NCI-H69 (cell line): ENCODE measurements around the gene OCEL1.
A peak's percentile ranks its signal among the peaks of the same experiment; 100 is the strongest.
"Not testable (repeated sequence)": the region's sequence is repeated elsewhere in the genome, so short reads cannot be mapped to it uniquely, and the experiment has no call there.

Experiments used
- DNase-seq: peaks from one replicate; lab custom pipeline; 2025; lab: John Stamatoyannopoulos, UW

OCEL1 gene, protein sequence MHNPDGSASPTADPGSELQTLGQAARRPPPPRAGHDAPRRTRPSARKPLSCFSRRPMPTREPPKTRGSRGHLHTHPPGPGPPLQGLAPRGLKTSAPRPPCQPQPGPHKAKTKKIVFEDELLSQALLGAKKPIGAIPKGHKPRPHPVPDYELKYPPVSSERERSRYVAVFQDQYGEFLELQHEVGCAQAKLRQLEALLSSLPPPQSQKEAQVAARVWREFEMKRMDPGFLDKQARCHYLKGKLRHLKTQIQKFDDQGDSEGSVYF

DNA sequence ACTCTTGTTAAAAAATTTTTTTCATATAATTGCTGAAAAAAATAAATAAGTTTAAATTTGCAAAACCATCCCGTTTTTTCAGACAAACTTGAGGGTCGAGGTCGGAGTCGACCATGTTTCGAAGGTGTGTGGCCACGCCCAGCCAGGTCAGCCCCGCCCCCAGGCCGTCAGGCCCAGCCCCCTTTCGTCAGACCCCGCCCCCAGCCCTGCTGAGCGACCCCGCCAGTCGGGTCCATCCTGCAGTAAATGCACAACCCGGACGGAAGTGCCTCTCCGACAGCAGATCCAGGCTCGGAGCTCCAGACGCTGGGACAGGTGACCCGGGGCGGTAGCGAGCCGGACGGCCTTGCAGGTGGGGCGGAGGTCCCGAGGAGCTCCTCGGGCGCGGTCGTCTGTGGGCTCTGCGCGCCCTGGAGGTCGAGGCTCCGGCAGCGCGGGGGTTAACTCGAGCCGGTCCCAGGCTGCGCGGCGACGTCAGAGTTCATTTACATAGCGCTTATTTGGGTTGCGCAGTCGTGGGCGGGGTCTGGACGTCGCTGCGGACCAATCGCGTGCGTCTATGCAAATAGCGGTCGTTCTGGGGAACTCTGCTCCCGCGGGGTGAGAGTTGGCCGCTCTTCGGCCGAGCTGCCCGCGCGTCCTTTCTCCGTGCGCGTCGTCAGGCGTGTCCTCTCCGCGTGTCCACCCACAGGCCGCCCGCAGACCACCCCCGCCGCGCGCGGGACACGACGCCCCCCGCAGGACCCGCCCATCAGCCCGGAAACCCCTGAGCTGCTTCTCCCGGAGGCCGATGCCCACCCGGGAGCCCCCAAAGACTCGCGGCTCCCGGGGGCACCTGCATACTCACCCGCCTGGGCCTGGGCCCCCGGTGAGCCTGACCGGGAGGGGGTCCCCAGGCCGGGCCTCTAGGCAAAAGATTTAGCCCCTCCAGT is at the start of gene OCEL1:
OCEL1 (plus strand) TSS at position 225 of the 932 bp plus-strand sequence; CDS start at position 247, 22 bp downstream.
- DNase-seq = peak; percentile 99

DNA sequence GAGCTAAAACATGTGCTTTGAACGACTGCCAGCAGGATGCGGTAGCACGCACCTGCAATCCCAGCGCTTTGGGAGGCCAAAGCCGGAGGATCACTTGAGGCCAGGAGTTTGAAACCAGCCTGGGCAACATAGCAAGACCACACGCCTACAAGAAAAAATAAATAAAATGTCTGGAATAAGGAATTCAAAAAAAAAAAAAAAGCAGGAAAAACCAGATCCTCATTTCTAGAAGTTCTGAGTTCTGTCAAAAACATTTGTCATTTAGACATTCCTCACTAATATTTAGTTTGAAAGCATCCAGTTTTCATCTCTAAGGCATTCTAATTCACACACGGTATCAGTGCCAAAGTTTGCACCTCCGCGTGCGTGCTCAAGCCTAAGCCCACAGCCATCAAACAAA is 47.7 kb upstream of the OCEL1 start:
- DNase-seq = no peak

DNA sequence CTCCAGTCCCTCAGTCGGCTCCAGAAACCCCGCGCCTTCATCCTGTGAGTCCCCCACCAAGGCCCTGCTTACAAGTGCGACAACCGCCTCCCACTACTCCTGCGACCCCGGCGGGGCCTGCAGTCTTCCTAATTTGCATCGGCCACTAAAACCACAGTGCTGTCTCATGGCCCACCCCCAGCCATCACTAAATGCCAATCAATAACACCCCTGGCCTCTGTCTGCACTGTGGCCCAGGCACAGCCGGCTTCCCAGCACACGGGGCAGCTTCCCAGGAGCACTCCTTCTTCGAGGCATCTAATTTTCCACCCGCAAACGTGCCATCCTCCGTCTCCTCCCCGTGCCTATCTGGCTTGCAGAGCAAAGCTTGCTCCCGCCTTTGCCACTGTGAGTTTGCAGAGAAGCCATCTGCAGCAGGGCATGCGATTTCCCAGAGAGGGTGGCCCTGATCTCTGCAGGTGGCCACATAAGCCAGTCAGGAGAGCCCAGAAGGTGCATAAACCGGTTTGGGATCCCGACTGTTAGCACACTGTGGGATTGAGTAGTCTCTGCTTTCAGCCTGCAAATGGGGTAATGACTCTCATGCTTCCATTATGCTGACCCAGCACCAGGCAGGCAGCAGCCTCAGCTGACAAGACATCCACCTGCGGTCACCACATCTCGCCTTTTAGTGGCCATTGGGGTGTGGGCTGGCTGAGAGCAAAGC is 44.9 kb upstream of the OCEL1 start:
- DNase-seq = no peak

DNA sequence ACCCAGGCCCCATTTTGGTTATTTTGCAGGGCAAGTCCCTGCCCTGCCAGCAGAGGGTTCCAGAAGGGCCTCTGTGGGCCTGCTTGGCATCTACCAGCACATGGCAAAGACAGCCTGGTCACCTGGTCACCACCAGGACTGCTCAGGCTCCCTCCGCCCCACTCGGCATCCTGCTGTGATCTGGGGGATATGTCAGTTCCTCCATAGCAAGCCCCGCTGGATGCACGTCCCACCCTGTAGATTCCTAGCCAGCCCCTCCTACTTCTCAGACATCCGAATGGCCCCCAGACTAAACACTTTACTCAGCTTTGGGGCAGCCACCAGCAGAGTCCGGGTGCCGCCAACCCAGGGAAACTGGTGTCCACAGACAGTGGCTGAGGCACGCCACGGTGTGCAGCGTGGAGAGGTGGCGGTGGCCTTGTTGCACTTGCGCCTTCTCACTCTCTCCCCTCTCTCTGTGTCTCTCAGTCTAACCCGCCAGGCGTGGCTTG is 42.7 kb upstream of the OCEL1 start:
- DNase-seq = no peak

DNA sequence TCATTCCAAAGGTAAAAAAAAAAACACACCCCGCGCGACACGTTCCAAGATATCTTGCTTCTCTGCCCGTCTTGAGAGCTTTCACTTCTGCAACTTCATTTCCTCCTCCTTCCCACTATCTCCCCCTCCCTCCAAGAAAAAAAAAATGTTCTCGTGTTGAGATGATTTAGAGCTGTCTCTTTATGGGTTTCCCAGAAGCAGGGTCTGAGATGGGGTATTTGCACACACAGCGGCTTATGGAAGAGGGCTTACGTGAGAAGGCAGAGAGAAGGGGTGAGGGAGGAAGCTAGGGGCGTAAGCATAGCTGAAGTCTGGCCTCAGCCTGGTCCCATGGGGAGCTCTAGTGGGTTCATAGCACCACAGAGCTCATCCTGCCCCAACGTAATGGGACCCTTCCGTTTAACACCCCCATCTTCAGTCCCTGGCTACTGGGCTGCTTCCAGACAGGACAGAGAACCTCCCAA is 42.1 kb upstream of the OCEL1 start:
- no peak for DNase-seq

DNA sequence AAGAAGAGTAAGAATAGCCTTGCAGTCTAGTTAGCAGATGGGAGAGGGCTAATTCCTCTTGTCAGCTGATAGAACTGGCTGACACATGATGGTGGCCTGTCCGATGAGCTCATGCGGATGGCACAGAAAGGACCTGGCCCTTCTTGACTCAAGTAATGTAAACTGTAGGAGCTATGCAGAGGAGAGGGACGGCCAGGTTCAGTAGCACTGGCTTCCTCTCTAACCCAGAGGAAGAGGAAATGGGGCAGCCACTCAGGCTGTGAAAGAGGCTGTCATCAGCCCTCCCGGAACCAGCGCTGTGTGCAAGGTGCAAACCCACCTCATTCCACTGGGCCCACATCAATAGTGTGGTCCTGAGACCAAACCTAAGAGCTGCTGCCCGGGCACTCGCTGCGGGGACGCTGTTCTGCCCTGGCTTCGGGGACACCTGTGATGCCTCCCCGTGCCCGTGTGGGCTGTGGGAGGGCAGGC is 41.6 kb upstream of the OCEL1 start:
- no peak for DNase-seq

DNA sequence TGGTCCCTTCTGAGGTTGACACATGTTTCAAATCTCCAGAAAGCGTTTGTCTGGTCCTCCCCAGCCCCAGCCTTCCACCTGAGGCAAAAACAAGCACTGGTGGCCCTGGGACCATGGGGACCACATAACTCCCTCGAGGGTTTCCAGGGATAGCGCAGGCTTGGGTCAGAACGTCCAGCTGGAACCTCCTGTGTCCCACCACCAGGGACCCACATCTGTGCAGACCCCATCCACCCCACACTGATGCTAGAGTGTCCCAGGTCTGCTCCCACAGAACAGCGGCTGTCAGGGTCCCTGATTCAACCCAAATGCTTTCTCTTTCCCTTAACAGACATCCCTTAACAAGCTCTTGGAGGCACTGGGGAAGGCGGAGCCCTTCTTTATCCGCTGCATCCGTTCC is 40.4 kb upstream of the OCEL1 start:
- DNase-seq = no peak

DNA sequence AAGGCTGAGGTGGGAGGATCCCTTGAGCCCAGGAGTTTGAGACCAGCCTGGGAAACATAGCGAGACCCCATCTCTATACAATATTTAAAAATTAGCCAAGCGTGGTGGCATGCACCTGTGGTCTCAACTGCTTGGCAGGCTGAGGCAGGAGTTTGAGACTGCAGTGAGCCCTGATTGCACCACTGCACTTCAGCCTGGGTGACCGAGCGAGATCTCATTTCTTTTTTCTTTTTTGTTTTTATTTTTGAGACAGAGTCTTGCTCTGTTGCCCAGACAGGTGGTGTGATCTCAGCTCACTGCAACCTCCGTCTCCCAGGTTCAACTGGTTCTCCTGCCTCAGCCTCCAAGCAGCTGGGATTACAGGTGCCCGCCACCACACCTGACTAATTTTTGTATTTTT is 34.3 kb upstream of the OCEL1 start:
- not testable (repeated sequence) for DNase-seq

DNA sequence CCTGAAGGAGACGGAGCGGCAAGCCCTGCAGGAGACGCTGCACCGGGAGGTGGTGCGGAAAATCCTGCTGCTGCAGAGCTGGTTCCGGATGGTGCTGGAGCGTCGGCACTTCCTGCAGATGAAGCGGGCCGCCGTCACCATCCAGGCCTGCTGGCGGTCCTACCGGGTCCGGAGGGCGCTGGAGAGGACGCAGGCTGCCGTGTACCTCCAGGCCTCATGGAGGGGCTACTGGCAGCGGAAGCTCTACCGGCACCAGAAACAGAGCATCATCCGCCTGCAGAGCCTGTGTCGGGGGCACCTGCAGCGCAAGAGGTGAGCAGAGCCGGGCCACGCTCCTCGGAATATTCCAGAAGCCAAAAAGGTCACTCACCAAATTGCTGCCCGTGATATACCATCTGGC is 33.3 kb upstream of the OCEL1 start:
- DNase-seq = no peak

DNA sequence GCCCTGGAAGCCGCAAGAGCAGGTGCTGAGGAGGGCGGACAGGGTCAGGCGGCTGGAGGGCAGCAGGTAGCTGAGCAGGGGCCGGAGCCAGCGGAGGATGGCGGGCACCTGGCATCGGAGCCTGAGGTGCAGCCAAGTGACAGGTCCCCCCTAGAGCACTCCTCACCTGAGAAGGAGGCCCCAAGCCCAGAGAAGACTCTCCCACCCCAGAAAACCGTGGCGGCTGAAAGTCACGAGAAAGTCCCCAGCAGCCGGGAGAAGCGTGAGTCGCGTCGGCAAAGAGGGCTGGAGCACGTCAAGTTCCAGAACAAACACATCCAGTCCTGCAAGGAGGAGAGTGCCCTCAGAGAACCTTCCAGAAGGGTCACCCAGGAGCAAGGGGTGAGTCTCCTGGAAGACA is 31.4 kb upstream of the OCEL1 start:
- DNase-seq = no peak

DNA sequence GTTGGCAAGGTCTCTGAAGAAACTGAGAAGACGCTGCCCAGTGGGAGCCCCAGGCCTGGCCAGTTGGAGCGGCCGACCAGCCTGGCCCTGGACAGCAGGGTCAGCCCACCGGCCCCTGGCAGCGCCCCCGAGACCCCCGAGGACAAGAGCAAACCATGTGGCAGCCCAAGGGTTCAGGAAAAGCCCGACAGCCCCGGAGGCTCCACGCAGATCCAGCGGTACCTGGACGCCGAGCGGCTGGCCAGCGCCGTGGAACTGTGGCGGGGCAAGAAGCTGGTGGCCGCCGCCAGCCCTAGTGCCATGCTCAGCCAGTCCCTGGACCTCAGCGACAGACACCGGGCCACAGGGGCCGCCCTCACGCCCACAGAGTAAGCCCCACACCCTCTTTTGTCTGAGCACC is 30.9 kb upstream of the OCEL1 start:
- no peak for DNase-seq

DNA sequence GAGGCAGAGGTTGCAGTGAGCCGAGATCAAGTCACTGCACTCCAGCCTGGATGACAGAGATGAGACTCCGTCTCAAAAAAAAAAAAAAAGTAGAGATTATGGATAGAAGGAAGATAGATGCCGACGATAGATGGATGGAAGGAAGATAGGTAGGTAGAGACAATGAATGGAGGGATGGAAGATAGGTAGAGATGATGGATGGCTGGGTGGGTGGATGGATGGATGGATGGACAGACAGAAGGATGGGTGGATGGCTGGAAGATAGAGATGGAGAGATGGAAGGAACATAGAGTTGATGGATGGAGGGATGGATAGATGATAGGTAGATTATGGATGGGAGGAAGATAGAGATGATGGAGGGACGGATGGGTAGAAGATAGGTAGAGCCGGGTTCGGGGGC is 29.4 kb upstream of the OCEL1 start:
- no peak for DNase-seq

DNA sequence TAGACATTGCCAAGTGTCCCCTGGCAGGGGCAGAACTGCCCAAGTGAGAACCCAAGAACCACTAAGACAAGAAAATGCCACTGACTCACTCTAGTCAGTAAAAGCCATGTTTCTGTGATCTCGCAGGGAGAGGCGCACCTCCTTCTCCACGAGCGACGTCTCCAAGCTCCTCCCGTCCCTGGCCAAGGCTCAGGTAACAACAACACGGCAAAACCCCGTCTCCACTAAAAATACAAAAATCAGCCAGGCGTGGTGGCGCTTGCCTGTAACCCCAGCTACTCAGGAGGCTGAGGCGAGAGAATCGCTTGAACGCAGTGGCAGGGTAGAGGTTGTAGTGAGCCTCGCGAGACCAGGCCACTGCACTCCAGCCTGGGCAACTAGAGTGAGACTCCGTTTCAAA is 28.4 kb upstream of the OCEL1 start:
- no peak for DNase-seq

DNA sequence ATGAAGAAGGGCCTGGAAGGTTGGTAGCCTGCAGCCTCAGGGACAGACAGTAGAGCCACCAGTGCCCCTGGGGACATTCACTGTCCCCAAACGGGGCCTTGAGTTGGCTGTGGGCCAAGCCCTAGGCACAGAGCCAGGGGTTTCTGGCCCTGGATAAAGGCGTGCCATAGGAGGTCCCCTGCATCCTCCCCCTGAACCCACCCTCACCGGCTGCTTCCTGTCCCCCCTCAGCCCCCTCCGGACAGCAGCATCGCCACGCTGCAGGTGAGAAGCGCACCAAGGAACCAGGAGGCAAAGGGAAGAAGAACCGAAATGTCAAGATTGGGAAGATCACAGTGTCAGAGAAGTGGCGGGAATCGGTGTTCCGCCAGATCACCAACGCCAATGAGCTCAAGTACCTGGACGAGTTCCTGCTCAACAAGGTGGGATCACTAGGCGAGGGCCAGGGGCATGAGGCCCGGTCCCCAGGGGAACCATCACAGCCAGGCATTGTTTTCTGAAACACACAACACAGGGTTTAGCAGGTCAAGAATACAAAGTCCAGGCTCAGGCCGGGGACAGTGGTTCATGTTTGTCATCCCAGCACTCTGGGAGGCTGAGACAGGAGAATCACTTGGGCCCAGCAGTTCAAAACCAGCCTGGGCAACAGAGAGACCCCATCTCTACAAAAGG is 25.5 kb upstream of the OCEL1 start:
- peak; percentile 29 for DNase-seq

DNA sequence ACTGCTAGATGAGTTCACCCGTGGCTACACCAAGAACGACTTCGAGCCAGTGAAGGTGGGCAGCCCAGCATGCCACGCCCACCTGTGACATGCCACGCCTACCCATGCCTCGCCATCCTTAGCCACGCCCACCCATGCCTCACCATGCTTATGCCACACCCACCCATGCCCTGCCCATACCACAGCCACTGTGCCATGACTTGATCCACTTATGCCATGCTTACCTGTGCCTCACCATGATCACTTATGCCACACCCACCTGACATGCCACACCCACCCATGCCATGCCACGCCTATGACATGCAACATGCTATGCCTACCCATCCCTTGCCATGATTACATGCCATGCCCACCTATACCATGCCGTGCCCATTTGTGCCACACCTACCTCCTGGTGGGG is 23.8 kb upstream of the OCEL1 start:
- no peak for DNase-seq

DNA sequence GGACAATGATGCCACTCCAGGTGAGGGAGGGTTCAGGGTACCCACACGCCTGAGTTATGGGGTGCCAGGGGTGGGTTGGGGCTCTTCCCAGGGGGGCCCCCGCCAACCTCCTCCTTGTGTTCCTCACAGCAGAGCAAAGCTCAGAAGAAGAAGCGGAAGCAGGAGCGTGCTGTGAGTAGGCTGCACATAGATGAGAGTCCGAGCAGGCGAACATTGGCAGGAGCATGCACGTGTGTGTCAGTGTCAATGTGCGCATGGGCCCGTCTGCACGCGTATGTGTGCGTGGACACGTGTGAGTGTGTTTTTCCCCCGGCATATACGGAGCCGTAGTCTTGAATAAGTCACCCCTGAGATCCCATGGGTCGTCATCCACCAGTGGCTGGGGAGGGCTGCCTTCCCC is 23.3 kb upstream of the OCEL1 start:
- no peak for DNase-seq

DNA sequence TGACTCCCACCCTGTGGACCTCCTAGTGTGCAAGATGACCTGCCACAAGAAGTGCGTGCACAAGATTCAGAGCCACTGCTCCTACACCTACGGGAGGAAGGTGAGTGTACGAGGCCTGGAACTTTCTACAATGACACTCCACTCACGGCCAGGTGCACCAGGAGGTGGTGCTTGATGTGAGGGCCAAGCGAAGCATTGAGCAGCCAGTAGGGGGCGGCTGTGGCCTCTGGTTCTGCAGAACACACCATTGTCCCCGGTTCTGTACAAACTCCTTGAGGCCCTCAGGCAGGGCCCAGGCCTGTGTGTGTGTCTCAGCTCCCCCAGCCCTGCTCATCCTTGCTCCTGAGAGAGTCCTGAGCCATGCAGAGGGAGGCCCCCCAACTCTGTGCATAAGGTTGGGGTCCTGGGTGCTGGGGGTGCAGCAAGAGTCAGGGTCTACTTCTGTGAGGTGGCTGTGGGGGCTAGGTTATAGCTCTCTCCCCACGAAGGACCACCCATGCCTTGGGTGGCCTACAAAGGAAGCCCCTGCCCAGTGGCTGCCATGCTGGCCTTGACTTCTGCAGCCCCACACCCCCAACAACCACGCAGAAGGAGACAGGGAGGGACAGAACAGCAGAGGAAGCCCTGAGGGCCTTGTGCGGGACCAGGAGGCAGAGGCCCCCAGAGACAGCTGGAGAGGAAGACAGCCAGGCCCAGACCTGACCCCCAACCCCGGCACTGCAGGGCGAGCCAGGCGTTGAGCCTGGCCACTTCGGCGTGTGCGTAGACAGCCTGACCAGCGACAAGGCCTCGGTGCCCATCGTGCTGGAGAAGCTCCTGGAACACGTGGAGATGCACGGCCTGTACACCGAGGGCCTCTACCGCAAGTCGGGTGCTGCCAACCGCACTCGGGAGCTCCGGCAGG is 20.5 kb upstream of the OCEL1 start:
- DNase-seq = peak; percentile 55

DNA sequence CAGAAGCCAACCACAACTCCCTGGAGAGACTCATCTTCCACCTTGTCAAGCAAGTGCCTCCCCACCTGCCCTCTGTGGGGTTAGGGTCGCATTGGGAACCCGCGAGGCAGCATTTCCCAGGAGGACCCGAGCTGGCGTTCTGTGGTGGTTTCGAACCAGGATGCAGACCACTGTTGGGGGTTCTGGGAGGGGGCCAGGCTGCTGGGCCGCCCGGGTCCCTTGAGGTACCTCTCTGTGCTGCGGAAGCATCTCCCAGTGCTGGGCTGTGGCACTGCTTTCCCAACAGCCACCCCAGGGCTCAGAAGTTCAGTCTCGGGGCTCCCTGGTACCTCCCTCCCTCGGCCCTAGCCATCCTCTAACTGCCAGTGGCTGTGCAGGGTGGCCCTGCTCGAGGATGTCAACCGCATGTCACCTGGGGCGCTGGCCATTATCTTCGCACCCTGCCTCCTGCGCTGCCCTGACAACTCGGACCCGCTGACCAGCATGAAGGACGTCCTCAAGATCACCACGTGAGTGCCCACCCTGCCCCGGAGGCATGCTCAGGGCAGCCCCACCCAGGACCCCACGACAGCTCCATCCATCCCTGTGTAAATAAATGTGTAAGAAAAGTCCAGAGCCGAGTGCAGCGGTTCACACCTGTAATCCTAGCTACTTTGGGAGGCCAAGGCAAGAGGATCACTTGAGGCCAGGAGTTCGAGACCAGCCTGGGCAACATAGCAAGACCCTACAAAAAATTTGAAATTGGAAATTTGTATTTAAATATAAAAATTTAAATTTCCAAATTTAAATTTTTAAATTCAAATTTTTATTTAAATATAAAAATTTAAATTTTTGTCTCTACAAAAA is 19.1 kb upstream of the OCEL1 start:
- no peak for DNase-seq

DNA sequence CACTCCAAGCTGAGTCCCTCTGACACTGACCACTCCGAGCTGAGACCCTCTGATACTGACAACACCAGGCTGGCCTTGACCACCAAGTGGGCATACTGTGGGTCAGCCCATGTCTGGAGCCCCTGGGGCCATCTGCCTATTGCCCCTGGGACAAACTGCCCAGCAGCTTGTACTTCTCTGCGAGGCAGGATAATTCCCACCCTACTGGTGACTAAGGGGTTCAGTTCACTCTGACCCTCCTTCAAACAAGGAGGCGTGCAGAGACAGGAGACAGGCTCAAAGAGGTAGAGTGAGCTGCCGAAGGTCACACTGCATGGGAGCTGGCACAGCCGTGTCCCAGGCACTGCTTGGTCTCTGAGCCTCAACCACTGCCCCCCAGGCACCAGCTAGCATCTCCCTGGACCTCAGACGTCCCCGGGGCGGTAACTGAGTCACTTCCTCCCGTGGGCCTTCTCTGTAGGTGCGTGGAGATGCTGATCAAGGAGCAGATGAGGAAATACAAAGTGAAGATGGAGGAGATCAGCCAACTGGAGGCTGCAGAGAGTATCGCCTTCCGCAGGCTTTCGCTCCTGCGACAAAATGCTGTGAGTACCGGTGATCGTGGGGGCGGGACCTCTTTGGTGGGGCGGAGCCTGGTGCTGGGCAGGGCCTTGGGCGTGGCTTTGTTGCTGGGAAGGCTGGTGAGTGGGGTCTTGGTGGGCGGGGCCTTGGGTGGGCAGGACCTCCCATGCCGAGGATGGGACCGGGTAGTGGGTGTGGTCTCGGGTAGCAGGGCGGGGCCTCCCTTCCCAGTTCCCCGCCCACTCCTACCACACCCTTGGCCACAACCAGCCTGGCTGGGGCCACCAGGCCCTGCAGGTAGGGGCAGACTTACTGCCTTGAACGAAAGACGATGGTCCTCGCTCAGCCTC is 16.6 kb upstream of the OCEL1 start:
- peak; percentile 30 for DNase-seq
